Astrocyte (in vitro differentiated cells and primary cell): ENCODE results near the gene SP140. TPM values are rescaled to one million over a fixed set of nuclear protein-coding genes. Genes with fewer than 3 reads are reported as not detected.
"Not testable (repeated sequence)": the region's sequence is repeated elsewhere in the genome, so short reads cannot be mapped to it uniquely, and the experiment has no call there.

Experiments
- DNase-seq: peaks from one replicate; pipeline ENCODE4 v3.0.0-alpha.2; 2010; ENCODE audit warnings: low read depth
- FAIRE-seq: peaks from 2 replicates; lab custom pipeline; 2011; peaks lifted over from hg19 to GRCh38; lab: Jason Lieb, UNC
- H2AFZ ChIP-seq: 2 replicates; pipeline ENCODE4 v1.6.0; 2012; ENCODE audit warnings: low read depth, low read length, inconsistent platforms
- H3K27ac ChIP-seq: 2 replicates; pipeline ENCODE4 v1.5.1; 2011; ENCODE audit warnings: low read depth, low read length, inconsistent platforms
- H3K27me3 ChIP-seq: 2 replicates; pipeline ENCODE4 v1.6.0; 2011; ENCODE audit warnings: low read length, inconsistent platforms; ENCODE audit not compliant: insufficient read depth
- H3K36me3 ChIP-seq: 2 replicates; pipeline ENCODE4 v1.5.1; 2011; ENCODE audit warnings: low read length, inconsistent platforms; ENCODE audit not compliant: insufficient read depth
- H3K4me1 ChIP-seq: 2 replicates; pipeline ENCODE4 v1.5.1; 2011; ENCODE audit warnings: low read length, inconsistent platforms; ENCODE audit not compliant: insufficient read depth
- H3K4me2 ChIP-seq: 2 replicates; pipeline ENCODE4 v1.6.0; 2012; ENCODE audit warnings: low read length, inconsistent platforms
- H3K4me3 ChIP-seq: 2 replicates; pipeline ENCODE4 v1.5.1; 2011; ENCODE audit warnings: low read depth, mild to moderate bottlenecking, low read length, inconsistent platforms; ENCODE audit not compliant: insufficient read depth
- H3K79me2 ChIP-seq: 2 replicates; pipeline ENCODE4 v1.6.0; 2012; ENCODE audit warnings: mild to moderate bottlenecking, low read length, inconsistent platforms; ENCODE audit not compliant: insufficient read depth
- H3K9ac ChIP-seq: 2 replicates; pipeline ENCODE4 v1.6.0; 2012; ENCODE audit warnings: mild to moderate bottlenecking, low read length, inconsistent platforms
- H3K9me3 ChIP-seq: 2 replicates; pipeline ENCODE4 v1.5.1; 2012; ENCODE audit warnings: low read depth, mild to moderate bottlenecking, low read length, inconsistent platforms; ENCODE audit not compliant: insufficient read depth
- H4K20me1 ChIP-seq: 2 replicates; pipeline ENCODE4 v1.6.0; 2012; ENCODE audit warnings: low read length, inconsistent platforms; ENCODE audit not compliant: insufficient read depth
- H3K27ac Mint-ChIP-seq: one replicate; pipeline ENCODE4 v1.8.0; 2021; ENCODE audit warnings: mild to moderate bottlenecking, mixed read lengths; ENCODE audit not compliant: unreplicated experiment
- H3K27me3 Mint-ChIP-seq: one replicate; pipeline ENCODE4 v1.8.0; 2021; ENCODE audit warnings: low read depth, mixed read lengths; ENCODE audit not compliant: unreplicated experiment
- H3K36me3 Mint-ChIP-seq: one replicate; pipeline ENCODE4 v1.8.0; 2021; ENCODE audit warnings: low read depth, mixed read lengths; ENCODE audit not compliant: unreplicated experiment
- H3K4me1 Mint-ChIP-seq: one replicate; pipeline ENCODE4 v1.8.0; 2021; ENCODE audit warnings: low read depth, mixed read lengths; ENCODE audit not compliant: unreplicated experiment
- H3K4me3 Mint-ChIP-seq: one replicate; pipeline ENCODE4 v1.8.0; 2021; ENCODE audit warnings: mild to moderate bottlenecking, moderate library complexity, mixed read lengths; ENCODE audit not compliant: unreplicated experiment
- H3K9me3 Mint-ChIP-seq: one replicate; pipeline ENCODE4 v1.8.0; 2021; ENCODE audit warnings: mild to moderate bottlenecking, mixed read lengths; ENCODE audit not compliant: unreplicated experiment
- EZH2 ChIP-seq: IDR thresholded peaks from 2 replicates; pipeline ENCODE4 v1.6.1; 2012; ENCODE audit warnings: mild to moderate bottlenecking, low read length, inconsistent platforms; ENCODE audit not compliant: insufficient read depth
- total RNA-seq: library from RNA; stranded (reverse); gene quantifications from 2 replicates; pipeline ENCODE4 v1.2.1, GENCODE V29; 2021
- TF ChIP-seq, protein P1 (sequence below): IDR thresholded peaks from 2 replicates; pipeline ENCODE4 v1.5.1; 2011; ENCODE audit warnings: low read depth, mild to moderate bottlenecking, inconsistent platforms, low read length, moderate library complexity; ENCODE audit not compliant: insufficient read depth

SP140 gene
- total RNA-seq, 1 donor from 2014 or later: 18.5 TPM

DNA sequence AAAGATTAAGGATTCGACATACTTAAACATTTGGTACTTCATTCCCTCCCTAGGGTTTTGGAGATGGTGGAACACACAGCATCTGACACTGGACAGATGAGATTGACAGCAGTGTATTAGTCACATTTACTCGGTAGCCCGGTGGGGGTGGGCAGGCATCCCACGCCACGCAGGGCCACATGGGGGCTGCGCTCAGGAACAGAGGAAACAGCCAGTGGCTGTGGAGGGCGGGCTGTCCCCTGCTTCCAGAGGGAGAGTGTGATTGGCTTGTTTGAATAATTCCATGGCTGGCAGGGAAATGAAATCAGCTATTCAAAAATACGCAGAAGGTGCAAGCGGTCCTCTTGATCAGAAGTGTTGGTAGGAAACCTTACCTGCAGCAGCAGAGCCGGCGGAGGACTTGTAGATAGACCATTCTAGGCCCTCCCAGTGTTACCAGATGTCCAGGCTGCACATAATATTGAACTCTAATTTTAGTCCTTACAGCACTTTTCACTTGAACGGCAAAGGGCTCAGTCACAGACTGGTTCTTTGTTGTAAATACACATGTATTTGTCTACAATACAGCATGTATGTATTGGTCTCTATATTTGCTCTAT lies 83.0 kb downstream of the SP140 start:
- Histone ChIP-seq H4K20me1 (no peaks in the 10 kb centered on the region), H2AFZ (no peak overlapping the region), H3K4me3 (no peak overlapping the region), H3K27ac (no peak overlapping the region), H3K79me2 (no peaks in the 10 kb centered on the region), H3K9me3 (peaks cover 4% of the 10 kb centered on the region), H3K9ac (no peak overlapping the region), H3K27me3 (no peaks in the 10 kb centered on the region), H3K4me2 (no peak overlapping the region), H3K4me1 (peaks cover 7% of the 10 kb centered on the region), H3K36me3 (no peaks in the 10 kb centered on the region)
- peaks cover 6% of the 10 kb centered on the region for H3K9me3 Mint-ChIP-seq
- H3K27ac Mint-ChIP-seq: no peak overlapping the region
- no peak for DNase-seq
- no peak for TF ChIP-seq EZH2
- TF ChIP-seq, protein P1, sequence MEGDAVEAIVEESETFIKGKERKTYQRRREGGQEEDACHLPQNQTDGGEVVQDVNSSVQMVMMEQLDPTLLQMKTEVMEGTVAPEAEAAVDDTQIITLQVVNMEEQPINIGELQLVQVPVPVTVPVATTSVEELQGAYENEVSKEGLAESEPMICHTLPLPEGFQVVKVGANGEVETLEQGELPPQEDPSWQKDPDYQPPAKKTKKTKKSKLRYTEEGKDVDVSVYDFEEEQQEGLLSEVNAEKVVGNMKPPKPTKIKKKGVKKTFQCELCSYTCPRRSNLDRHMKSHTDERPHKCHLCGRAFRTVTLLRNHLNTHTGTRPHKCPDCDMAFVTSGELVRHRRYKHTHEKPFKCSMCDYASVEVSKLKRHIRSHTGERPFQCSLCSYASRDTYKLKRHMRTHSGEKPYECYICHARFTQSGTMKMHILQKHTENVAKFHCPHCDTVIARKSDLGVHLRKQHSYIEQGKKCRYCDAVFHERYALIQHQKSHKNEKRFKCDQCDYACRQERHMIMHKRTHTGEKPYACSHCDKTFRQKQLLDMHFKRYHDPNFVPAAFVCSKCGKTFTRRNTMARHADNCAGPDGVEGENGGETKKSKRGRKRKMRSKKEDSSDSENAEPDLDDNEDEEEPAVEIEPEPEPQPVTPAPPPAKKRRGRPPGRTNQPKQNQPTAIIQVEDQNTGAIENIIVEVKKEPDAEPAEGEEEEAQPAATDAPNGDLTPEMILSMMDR: no peak
- no peaks in the 10 kb centered on the region for H3K27me3 Mint-ChIP-seq
- peaks cover 16% of the 10 kb centered on the region for H3K36me3 Mint-ChIP-seq
- H3K4me3 Mint-ChIP-seq: no peak overlapping the region
- FAIRE-seq: no peak
- peaks cover 11% of the 10 kb centered on the region for H3K4me1 Mint-ChIP-seq

DNA sequence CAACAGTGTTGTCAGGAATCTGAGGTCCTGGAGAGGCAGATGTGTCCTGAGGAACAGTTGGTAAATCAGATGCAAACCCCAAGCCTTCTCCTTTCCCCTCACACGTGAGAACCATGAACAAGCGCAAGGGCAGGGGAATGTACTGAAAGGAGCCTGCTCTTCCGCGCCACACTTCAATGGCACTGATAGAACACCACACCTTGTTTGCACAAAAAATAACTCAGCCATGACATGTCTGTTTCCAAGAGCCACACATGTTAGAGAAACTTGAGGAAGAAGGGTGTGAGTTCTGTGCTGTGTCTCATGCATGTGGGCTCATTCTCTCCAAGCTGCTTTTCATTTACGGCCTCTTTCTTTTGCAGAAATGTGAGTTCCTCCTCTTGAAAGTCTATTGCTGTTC lies 85.3 kb downstream of the SP140 start:
- H4K20me1 ChIP-seq, H3K4me2 ChIP-seq, H2AFZ ChIP-seq, H3K9me3 ChIP-seq, H3K4me3 Mint-ChIP-seq, H3K79me2 ChIP-seq, H3K27me3 ChIP-seq, H3K4me3 ChIP-seq, H3K27me3 Mint-ChIP-seq, H3K9ac ChIP-seq, H3K27ac Mint-ChIP-seq, H3K36me3 ChIP-seq, H3K27ac ChIP-seq, DNase-seq, H3K4me1 ChIP-seq, H3K9me3 Mint-ChIP-seq: not testable (repeated sequence)
- peaks cover 17% of the 10 kb centered on the region for H3K36me3 Mint-ChIP-seq
- FAIRE-seq: peak; percentile 66
- H3K4me1 Mint-ChIP-seq: peaks cover 11% of the 10 kb centered on the region

DNA sequence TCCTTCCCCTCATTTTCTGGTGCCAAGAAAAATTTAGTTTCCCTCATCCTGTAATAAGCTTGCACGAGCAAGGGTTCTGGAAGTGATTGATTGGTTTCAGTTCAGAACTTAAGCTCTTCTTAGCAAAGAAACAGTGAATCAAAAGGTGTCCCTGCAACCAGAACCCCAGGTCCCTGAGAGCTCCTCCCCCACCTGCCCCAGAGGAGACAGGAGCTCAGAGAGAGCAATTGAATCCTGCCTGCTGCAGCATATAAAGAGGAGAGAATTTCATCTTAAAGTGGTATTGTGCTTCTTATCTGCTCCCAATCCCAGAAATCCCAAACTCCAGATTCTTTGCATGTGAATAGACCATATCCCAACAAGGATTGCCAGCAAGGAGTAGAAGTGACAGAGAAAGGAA lies 86.1 kb downstream of the SP140 start:
- not testable (repeated sequence) for H3K4me2 ChIP-seq, H3K9ac ChIP-seq, H3K36me3 ChIP-seq, DNase-seq, H3K27ac ChIP-seq, H3K27me3 ChIP-seq, H4K20me1 ChIP-seq, H3K4me3 Mint-ChIP-seq, H3K9me3 Mint-ChIP-seq, H3K79me2 ChIP-seq, H3K9me3 ChIP-seq, H3K27me3 Mint-ChIP-seq, H2AFZ ChIP-seq, H3K4me1 ChIP-seq, H3K4me3 ChIP-seq
- peaks cover 11% of the 10 kb centered on the region for H3K4me1 Mint-ChIP-seq
- FAIRE-seq: peak; percentile 43
- H3K27ac Mint-ChIP-seq: peak overlapping the region; percentile 12
- H3K36me3 Mint-ChIP-seq: peaks cover 17% of the 10 kb centered on the region
